Ureter (tissue), 1 donor: ENCODE measurements around the gene NHSL2. TPM values are rescaled to one million over a fixed set of nuclear protein-coding genes. Genes with fewer than 3 reads are reported as not detected.

Experiments
- DNase-seq: peaks from one replicate; pipeline ENCODE4 v3.0.0-alpha.2; 2020; ENCODE audit warnings: low spot score
- total RNA-seq: library from RNA; stranded (reverse); gene quantifications from one replicate; pipeline ENCODE4 v1.2.4, GENCODE V29; 2023
- donor health status: DM: yes; HTN: yes; CAD: no.

Gene NHSL2
- total RNA-seq, 1 donor from 2014 or later = 14.6 TPM

GRCh38 chrX:72107841-72108595, 197.4 kb downstream of the NHSL2 start:
- no peak for DNase-seq

GRCh38 chrX:72108666-72109065, 198.0 kb downstream of the NHSL2 start:
- DNase-seq = no peak

GRCh38 chrX:72110051-72110875, 199.6 kb downstream of the NHSL2 start:
- no peak for DNase-seq

- DNase-seq = no peak
Observed at GRCh38 chrX:72110876-72111708, 200.4 kb downstream of the NHSL2 start.

GRCh38 chrX:72113461-72113860, 202.8 kb downstream of the NHSL2 start:
- no peak for DNase-seq

- no peak for DNase-seq
Observed at GRCh38 chrX:72114306-72114705, 203.7 kb downstream of the NHSL2 start.

- DNase-seq = no peak
Observed at GRCh38 chrX:72114807-72115206, 204.2 kb downstream of the NHSL2 start.

GRCh38 chrX:72115380-72115779, 204.7 kb downstream of the NHSL2 start:
- DNase-seq = no peak

GRCh38 chrX:72117636-72118210, 207.1 kb downstream of the NHSL2 start:
- DNase-seq = no peak

- no peak for DNase-seq
Observed at GRCh38 chrX:72120837-72121236, 210.2 kb downstream of the NHSL2 start.

- peak; percentile 67 for DNase-seq
Observed at GRCh38 chrX:72121383-72121782, 210.7 kb downstream of the NHSL2 start.

GRCh38 chrX:72122621-72123337, 212.1 kb downstream of the NHSL2 start:
- DNase-seq = no peak

GRCh38 chrX:72123471-72124185, 213.0 kb downstream of the NHSL2 start:
- DNase-seq = peak; percentile 54

GRCh38 chrX:72124540-72125201, 214.0 kb downstream of the NHSL2 start:
- no peak for DNase-seq

- DNase-seq = no peak
Observed at GRCh38 chrX:72125331-72126047, 214.8 kb downstream of the NHSL2 start.

GRCh38 chrX:72126048-72126415, 215.4 kb downstream of the NHSL2 start:
- DNase-seq = no peak

- DNase-seq = peak; percentile 94
Observed at GRCh38 chrX:72126539-72127140, 216.0 kb downstream of the NHSL2 start.

GRCh38 chrX:72127332-72127731, 216.7 kb downstream of the NHSL2 start:
- no peak for DNase-seq
